Mucosa of descending colon (tissue), 3 donors: ENCODE measurements around the gene CTBP2. TPM values are rescaled to one million over a fixed set of nuclear protein-coding genes. Genes with fewer than 3 reads are reported as not detected.

Source experiments
- ATAC-seq: fragments of 200-7000 bp; cut with Tn5 transposase; one replicate; pipeline ENCODE4 v1.9.1; 2020; ENCODE audit warnings: mild to moderate bottlenecking, moderate library complexity
- DNase-seq, 3 donors: peaks; one replicate each; pipeline ENCODE4 v3.0.0-alpha.2; 2020
- H3K36me3 ChIP-seq: fragments of 200-600 bp; one replicate; pipeline ENCODE4 v1.8.0; 2021; ENCODE audit warnings: low read depth, mild to moderate bottlenecking
- H3K4me1 ChIP-seq: fragments of 200-600 bp; one replicate; pipeline ENCODE4 v1.8.0; 2021; ENCODE audit warnings: low read depth, mild to moderate bottlenecking
- H3K4me3 ChIP-seq: fragments of 200-600 bp; one replicate; pipeline ENCODE4 v1.8.0; 2021; ENCODE audit warnings: mild to moderate bottlenecking
- H3K9me3 ChIP-seq: fragments of 200-600 bp; one replicate; pipeline ENCODE4 v1.8.0; 2021; ENCODE audit warnings: mild to moderate bottlenecking
- intact Hi-C, 2 donors: fragments of 100-400 bp; cut with DNase I in 1 of 2; cut with micrococcal nuclease in 1 of 2; formaldehyde crosslinking; loops; one replicate each; pipeline versions ENCODE4 v1.11.0 to v1.11.1; 2022; cut with DNase I, micrococcal nuclease
- total RNA-seq, 3 donors: library from RNA; stranded (reverse); fragmentation: NEBNext Ultra II Directional in 2 of 3; extraction: Animal tissue kit (Norgen Biotek cat#: 25700) in 2 of 3; gene quantifications; one replicate each; pipeline versions ENCODE4 v1.2.1 to v1.2.4, GENCODE V29; 2021 to 2023
- TF ChIP-seq, protein P1 (sequence below): fragments of 200-600 bp; IDR thresholded peaks from one replicate; pipeline ENCODE4 v1.8.0; 2022; ENCODE audit warnings: antibody characterized with exemption, mild to moderate bottlenecking
- donor health status: DM: no; HTN: no; CAD: no; lungs with moderate emphysema.
- donor health status: DM: no; HTN: no; CAD: no.
- donor health status: DM: no; HTN: yes; CAD: no.

The CTBP2 gene
- total RNA-seq, 3 donors from 2014 or later, result 109 to 137 (median 121) TPM

DNA sequence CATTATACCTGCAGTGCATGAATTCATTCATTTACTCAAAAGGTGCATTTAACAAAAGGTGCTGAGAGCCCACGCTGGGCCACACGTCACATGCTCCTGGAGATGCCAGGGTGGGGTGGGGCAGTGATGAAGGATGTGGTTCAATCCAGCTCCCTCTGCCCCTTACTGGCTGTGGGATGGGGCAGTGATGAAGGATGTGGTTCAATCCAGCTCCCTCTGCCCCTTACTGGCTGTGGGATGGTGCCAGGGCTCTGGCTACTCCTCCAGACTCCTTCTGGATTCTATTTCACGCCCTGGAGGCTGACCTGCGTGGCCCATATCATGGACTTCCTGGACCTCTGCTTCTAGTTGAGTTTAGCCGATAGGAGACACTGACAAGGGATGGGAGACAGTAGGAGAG lies 44.0 kb upstream of the CTBP2 start:
- intact Hi-C loops, result no loop called here
- DNase-seq, result no peak
- TF ChIP-seq, protein P1, sequence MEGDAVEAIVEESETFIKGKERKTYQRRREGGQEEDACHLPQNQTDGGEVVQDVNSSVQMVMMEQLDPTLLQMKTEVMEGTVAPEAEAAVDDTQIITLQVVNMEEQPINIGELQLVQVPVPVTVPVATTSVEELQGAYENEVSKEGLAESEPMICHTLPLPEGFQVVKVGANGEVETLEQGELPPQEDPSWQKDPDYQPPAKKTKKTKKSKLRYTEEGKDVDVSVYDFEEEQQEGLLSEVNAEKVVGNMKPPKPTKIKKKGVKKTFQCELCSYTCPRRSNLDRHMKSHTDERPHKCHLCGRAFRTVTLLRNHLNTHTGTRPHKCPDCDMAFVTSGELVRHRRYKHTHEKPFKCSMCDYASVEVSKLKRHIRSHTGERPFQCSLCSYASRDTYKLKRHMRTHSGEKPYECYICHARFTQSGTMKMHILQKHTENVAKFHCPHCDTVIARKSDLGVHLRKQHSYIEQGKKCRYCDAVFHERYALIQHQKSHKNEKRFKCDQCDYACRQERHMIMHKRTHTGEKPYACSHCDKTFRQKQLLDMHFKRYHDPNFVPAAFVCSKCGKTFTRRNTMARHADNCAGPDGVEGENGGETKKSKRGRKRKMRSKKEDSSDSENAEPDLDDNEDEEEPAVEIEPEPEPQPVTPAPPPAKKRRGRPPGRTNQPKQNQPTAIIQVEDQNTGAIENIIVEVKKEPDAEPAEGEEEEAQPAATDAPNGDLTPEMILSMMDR, result no peak

DNA sequence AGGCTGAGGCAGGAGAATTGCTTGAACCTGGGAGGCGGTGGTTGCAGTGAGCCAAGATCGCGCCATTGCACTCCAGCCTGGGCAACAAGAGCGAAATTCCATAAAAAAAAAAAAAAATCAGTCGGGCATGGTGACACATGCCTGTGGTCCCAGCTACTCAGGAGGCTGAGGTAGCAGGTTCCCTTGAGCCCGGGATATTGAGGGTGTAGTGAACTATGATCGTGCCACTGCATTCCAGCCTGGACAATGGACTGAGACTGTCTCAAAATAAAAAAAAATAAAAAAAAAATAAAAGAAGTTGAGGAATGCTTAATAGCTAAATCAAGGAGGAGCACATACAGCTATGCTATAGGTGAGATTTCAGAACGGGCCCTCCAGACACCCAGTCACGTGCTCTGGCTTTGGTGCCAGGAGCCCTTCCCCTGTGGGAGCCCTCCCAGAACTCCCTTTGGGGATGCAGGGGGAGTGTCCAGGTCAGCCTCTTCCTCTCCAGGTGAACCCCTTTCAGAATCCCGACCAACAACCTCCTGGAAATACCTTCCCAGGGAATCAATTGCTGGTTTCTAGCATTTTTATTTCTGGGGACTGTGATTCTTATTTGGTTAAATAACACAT lies 42.9 kb upstream of the CTBP2 start:
- H3K4me1 ChIP-seq, result no peaks in the 10 kb centered on the region
- intact Hi-C loops, result no loop called here
- no peaks in the 10 kb centered on the region for H3K9me3 ChIP-seq
- DNase-seq (no peak), ATAC-seq (no peak)
- TF ChIP-seq, protein P1, result no peak
- H3K4me3 ChIP-seq, result no peak overlapping the region
- no peaks in the 10 kb centered on the region for H3K36me3 ChIP-seq

More for the DNA sequence above, 44.0 kb upstream of the CTBP2 start:
- Histone ChIP-seq H3K9me3 (no peaks in the 10 kb centered on the region), H3K4me3 (no peak overlapping the region), H3K36me3 (no peaks in the 10 kb centered on the region), H3K4me1 (no peaks in the 10 kb centered on the region)
- no peak for ATAC-seq

DNA sequence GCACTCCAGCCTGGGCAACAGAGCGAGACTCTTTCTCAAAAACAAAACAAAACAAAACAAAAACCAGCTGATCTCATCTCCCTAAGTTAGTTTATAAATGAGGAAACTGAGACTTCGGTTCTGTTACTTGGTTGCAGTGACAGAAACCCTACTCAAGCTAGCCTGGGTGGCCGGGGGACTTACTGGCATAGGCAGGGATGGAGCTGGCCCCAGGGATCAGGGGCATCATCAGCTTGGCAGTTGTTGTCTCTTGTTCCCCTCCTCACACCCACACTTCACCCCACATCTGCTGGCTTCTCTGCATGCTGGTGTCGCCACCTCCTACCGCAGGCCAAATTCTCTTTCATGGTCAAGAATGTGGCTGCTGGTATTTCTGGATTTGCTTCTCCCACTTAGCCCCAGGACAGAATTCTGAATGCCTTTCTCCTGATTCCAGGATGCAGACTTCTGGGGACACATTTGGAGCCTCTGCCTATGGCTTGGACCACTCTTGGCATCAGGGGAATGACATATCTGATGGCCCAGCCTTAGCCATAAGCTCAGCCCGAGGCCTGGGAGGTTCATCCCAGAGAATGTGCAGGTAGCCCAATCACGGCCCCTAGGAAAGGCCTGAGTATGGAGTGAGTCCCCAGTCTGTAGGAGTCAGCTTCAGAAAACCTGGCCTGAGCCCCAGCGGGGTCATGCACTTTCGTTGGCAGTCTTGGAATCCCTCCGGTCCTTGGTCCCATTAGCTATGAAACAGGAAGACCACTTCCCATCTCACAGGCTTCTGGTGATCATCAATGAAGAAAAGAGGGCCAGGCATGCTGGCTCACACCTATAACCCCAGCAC lies 41.6 kb upstream of the CTBP2 start:
- H3K9me3 ChIP-seq, result no peaks in the 10 kb centered on the region
- intact Hi-C loops, result no loop called here
- DNase-seq (no peak), ATAC-seq (no peak)
- no peak overlapping the region for H3K4me3 ChIP-seq
- no peaks in the 10 kb centered on the region for H3K4me1 ChIP-seq
- TF ChIP-seq, protein P1, result no peak
- H3K36me3 ChIP-seq, result no peaks in the 10 kb centered on the region

DNA sequence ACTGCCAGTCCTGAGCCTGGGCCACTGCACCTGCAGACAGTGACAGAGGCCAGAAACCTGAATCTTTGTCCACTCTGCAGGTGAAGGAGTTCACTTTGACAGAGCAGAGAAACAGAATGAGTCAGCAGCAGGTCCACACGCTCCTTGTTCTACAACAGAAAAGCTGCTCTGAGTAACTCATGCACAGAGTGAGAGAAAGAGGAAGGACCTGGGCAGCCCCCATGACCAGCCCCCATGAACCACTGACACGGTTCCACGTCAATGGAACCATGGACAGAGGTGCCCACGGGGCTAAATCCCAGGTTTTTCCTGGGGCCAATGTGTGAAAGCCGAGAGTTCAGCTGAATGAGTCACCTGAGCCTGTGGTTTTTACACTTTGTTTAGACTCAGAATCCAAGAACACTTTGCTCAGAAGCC lies 40.8 kb upstream of the CTBP2 start:
- intact Hi-C loops, result no loop called here
- H3K9me3 ChIP-seq, result no peaks in the 10 kb centered on the region
- H3K4me3 ChIP-seq, result no peak overlapping the region
- ATAC-seq, result no peak
- no peaks in the 10 kb centered on the region for H3K4me1 ChIP-seq
- no peaks in the 10 kb centered on the region for H3K36me3 ChIP-seq
- TF ChIP-seq, protein P1, result no peak
- no peak for DNase-seq

DNA sequence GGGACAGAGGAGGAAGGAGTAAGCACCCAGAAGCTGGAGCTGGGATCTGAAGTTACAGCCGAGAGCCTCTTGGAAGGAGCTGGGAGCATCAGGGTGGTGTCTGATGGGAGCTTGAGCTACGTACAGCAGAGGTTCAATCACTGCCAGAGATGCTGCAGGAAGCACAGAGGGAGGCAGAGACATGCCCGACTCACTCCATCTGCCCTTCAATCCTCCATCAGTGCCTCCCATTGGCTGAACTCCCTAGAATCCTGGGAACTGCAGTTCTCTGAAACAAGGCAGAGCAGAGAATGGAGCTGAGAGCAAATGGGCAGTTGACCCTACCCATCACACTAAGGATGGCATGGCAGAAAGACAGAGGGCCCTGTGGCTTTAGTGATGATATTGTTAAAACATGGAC lies 40.0 kb upstream of the CTBP2 start:
- H3K36me3 ChIP-seq, result no peaks in the 10 kb centered on the region
- TF ChIP-seq, protein P1, result no peak
- intact Hi-C loops, result no loop called here

More for the DNA sequence above, 40.0 kb upstream of the CTBP2 start:
- DNase-seq (no peak), ATAC-seq (no peak)
- H3K9me3 ChIP-seq, result no peaks in the 10 kb centered on the region
- H3K4me3 ChIP-seq, result no peak overlapping the region
- no peaks in the 10 kb centered on the region for H3K4me1 ChIP-seq
